H7 (cell line): ENCODE data around the gene PLA2G4E. TPM values are rescaled to one million over a fixed set of nuclear protein-coding genes. Genes with fewer than 3 reads are reported as not detected.

Experiments
- DNase-seq: peaks from one replicate; pipeline ENCODE4 v3.0.0; 2012
- H3K27me3 ChIP-seq: 2 replicates; pipeline ENCODE4 v1.6.0; 2011; ENCODE audit warnings: mild to moderate bottlenecking, low read length; ENCODE audit not compliant: control insufficient read depth, insufficient read depth
- H3K36me3 ChIP-seq: replicated peaks from 2 replicates; pipeline ENCODE4 v1.5.1; 2011; ENCODE audit warnings: low read length; ENCODE audit not compliant: control insufficient read depth, insufficient read depth
- H3K4me3 ChIP-seq: 2 replicates; pipeline ENCODE4 v1.5.1; 2011; ENCODE audit warnings: low read depth, mild to moderate bottlenecking, control low read depth, low read length, moderate library complexity; ENCODE audit not compliant: insufficient read depth
- total RNA-seq: library from RNA; depleted of rRNA; stranded (reverse); fragments of >200 nt; shearing (Covaris generic); gene quantifications from 2 replicates; pipeline ENCODE4 v1.2.3, GENCODE V29; 2014

The PLA2G4E gene
- total RNA-seq, 1 experiment from 2014 or later: not detected

- H3K4me3 ChIP-seq: no peak overlapping the region
- H3K27me3 ChIP-seq: no peaks in the 10 kb centered on the region
- DNase-seq: peak; percentile 83
- no peaks in the 10 kb centered on the region for H3K36me3 ChIP-seq
These were observed 39.0 kb upstream of the PLA2G4E start for GRCh38 chr15:42059661-42060476.

DNA sequence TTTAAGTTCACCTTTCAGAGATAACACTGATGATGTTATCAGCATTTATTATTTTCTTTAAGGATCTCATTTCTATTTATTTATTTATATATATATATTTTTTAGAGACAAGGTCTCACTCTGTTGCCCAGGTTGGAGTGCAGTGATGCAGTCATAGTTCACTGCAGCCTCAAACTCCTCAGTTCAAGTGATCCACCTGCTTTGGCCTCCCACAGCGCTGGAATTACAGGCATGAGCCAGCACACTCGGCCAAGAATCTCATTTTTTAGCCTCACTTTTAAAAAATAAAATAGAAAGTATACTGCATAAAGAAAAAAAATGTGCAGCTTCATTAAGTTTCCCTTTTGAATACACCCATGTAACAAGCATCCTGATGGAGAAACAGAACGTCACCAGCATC, 37.9 kb upstream of the PLA2G4E start:
- H3K36me3 ChIP-seq: no peaks in the 10 kb centered on the region
- H3K27me3 ChIP-seq: no peaks in the 10 kb centered on the region
- no peak for DNase-seq
- no peak overlapping the region for H3K4me3 ChIP-seq

DNA sequence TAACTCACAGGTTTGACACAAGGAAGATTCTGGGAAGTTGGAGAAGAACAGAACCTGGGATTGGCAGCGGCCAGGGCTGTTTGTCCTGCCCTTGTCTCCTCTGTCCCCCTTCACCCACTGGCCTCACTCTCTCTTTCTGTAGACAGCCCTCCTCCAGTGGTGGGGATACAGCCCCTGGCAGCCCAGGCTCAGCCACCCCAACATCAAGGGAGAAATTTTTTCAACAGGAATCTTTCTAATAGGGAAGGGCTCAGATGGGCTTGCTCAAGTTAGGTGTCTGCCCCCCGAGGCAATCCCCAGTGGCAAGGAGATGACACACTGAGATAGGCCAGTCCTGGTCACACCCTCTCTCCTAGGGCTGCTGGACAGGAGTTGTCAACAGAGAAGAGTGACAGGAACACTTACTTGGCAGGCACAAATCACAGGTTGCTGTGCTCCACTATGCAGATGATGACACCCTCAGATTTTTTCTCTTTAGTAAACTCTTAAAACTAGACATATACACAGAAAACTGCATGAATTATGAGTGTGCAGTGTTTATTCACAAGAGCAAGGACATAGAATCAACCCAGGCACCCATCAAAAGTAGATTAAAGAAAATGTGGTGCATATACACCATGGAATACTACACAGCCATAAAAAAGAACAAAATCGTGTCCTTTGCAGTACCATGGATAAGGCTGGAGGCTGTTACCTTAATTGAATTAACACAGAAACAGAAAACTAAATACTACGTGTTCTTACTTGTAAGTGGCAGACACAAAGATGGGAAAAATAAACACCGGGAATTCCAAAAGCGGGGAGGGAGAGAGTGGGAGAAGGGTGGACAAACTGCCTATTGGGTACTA, 37.2 kb upstream of the PLA2G4E start:
- no peak for DNase-seq
- no peak overlapping the region; the same call in 1 of the 2 replicates for H3K4me3 ChIP-seq
- H3K36me3 ChIP-seq: no peaks in the 10 kb centered on the region
- H3K27me3 ChIP-seq: no peaks in the 10 kb centered on the region

DNA sequence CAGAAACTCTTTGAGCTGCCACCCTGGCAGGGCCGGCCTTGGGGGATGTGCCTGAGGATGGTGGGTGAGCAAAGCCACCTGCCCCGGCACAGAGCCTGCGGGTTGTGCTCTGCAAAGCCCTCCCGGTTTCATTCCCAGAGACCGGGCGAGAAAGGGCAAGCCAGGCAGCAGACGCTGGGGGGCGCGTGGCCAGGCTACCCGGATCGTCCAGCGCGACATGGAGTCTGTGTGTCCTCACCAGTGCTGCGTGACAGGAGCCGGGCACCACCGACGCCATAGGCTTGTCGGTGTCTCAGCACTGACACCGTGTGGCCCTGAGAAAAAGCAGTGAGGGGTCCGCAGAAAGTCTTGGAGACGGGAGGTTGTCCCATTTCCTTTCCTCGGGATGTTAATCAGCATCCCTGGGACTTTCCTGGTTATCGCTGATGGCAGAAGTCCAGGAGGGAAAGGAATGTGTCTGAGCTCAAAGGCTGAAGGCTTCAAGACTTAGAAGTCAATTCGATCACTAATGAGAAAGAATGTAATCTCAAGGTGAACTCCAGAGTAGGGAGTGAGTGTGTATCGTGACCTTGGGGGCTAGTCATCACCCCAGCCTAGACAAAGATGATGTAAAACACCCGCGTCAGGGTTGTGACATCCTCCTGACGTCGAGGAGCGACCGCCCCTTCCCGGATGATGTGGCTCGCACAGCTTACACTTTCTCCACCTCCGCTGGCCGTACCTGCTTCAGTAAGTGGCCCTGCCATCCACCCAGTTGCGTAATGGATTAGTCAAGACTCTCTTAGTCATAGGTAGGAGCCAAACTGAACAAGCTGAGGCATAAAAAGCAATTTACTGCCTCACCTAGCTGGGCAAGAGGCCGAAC, 36.3 kb upstream of the PLA2G4E start:
- H3K27me3 ChIP-seq: no peaks in the 10 kb centered on the region
- no peaks in the 10 kb centered on the region for H3K36me3 ChIP-seq
- peak overlapping the region; percentile 14; the same call in 1 of the 2 replicates for H3K4me3 ChIP-seq
- DNase-seq: peak; percentile 92

DNA sequence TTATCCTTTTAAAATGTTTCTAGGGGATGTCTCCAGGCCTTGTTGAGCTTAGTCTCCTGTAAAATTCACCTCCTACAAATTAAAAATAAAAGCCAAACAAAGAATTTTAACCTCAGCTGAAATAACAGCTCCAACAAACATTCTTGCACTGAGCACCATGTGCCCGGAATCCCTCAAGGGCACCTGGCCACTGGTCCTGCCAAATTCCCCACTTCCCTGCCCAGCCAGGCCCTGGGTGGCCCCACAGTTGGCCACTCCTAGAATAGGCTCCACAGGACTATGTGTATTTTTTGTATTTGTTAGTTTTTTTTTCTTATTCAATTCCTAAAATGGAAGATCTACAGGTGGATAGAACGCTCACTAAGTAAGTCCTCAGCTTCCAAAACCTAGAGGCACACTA, 33.1 kb upstream of the PLA2G4E start:
- H3K4me3 ChIP-seq: no peak overlapping the region
- no peaks in the 10 kb centered on the region for H3K27me3 ChIP-seq

GRCh38 chr15:42053010-42053409, 32.2 kb upstream of the PLA2G4E start:
- no peak for DNase-seq

More for the DNA sequence above, 33.1 kb upstream of the PLA2G4E start:
- DNase-seq: no peak
- H3K36me3 ChIP-seq: no peaks in the 10 kb centered on the region

DNA sequence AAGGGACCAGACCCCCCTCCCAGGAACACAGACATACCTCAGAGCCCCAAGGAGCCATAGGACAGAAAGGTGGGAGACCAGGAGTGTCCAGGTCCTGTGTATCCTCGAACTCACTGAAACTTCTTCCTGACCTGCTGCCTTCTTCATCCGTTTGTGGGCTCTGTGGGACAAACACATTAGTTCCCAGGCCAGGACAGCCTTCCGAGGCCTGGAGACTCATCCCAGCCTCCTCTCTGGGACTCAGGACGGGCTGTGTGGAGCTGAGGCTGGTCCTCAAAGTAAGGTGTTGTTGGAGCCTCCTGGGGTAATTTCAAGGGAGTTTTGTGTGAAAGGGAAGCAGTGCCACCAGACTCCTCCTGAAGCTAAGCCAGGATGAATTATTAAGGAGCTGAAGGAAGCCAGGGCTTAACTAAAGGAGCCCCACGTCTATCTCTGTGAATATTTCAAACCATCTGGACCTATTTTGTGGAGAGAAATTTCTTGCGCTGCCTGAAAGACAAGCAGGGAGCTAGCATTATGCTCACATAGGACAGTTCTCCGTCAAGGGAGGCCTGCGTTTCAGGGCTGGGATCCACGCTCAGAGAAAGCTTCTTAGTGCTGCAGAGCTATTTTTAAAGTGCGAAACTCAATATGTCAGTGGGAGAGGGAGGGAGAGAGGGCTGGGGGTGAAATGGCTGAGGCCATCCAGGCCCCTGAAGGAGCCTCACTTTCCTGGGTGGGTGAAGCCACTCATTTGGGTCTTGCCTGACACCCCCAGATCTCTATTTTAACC, 29.8 kb upstream of the PLA2G4E start:
- no peak for DNase-seq
- Histone ChIP-seq H3K36me3 (no peaks in the 10 kb centered on the region), H3K27me3 (no peaks in the 10 kb centered on the region), H3K4me3 (no peak overlapping the region)

More at GRCh38 chr15:42053010-42053409, 32.2 kb upstream of the PLA2G4E start:
- no peaks in the 10 kb centered on the region for H3K36me3 ChIP-seq
- no peak overlapping the region for H3K4me3 ChIP-seq
- no peaks in the 10 kb centered on the region for H3K27me3 ChIP-seq

GRCh38 chr15:42048821-42049200, 28.0 kb upstream of the PLA2G4E start:
- no peaks in the 10 kb centered on the region for H3K27me3 ChIP-seq
- H3K36me3 ChIP-seq: no peaks in the 10 kb centered on the region
- H3K4me3 ChIP-seq: no peak overlapping the region
- peak; percentile 59 for DNase-seq

- Histone ChIP-seq H3K4me3 (no peak overlapping the region), H3K27me3 (no peaks in the 10 kb centered on the region), H3K36me3 (no peaks in the 10 kb centered on the region)
- DNase-seq: no peak
These were observed 27.4 kb upstream of the PLA2G4E start for GRCh38 chr15:42048080-42048820.

DNA sequence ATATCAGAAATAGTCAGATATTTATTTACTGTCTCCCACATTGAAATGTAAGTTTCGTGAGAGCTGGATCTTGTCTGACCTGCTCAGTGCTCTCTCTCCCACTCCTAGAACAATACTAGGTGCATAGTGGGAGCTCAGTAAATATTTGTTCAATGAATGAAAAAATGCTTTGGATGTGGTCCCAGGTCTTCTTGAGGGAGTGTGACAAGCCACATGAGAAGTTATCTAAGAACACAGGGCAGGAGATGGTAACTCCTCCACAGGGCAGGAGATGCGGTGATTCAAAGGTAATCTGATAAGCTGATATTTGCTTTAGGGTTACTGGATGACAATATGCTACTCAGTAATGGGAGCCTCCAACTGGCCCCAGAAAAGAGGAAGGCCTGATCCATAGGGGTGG, 25.8 kb upstream of the PLA2G4E start:
- H3K4me3 ChIP-seq: no peak overlapping the region
- H3K27me3 ChIP-seq: no peaks in the 10 kb centered on the region
- no peaks in the 10 kb centered on the region for H3K36me3 ChIP-seq
- no peak for DNase-seq

GRCh38 chr15:42045211-42045615, 24.4 kb upstream of the PLA2G4E start:
- DNase-seq: no peak
- H3K4me3 ChIP-seq: no peak overlapping the region
- H3K27me3 ChIP-seq: no peaks in the 10 kb centered on the region
- H3K36me3 ChIP-seq: no peaks in the 10 kb centered on the region

DNA sequence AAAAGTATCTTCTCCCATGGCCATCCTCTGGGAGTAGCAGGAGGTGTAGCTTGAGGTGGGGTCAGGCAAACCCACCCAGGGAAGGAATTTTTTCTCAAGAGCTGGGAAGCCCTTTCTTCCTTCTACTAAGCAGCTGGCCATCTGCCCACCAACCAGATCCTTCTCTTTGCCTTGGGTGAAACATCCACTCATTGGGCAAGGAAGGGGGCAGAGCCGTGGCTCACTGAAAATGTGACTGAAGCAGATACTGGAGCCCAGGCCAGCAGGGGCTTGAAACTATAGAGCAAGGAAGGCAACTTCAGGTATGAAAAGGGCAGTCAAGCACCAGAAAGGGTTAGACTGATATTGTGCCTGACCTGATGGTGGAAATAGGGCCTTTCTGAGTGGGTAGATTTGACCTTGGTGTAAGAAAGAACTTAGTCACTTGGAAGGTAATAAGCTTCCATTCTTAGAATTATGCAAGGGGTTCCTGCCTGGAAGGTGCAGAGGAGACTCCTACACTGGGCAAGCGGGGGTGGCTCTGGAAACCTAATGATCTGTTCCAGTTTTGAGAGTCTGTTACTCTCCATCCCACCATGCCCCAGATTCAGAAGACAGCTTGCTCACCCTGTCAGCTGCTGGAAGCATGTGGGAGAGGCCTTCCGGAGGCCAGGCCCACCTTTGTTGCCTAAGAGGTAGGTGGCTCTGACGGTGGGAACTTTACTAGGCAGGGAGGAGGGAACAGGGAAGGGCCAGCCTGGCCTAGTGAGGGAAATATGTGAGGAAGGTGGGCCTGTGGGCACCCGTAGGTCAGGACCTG, 22.0 kb upstream of the PLA2G4E start:
- DNase-seq: no peak
- H3K4me3 ChIP-seq: no peak overlapping the region
- H3K27me3 ChIP-seq: no peaks in the 10 kb centered on the region
- no peaks in the 10 kb centered on the region for H3K36me3 ChIP-seq

DNA sequence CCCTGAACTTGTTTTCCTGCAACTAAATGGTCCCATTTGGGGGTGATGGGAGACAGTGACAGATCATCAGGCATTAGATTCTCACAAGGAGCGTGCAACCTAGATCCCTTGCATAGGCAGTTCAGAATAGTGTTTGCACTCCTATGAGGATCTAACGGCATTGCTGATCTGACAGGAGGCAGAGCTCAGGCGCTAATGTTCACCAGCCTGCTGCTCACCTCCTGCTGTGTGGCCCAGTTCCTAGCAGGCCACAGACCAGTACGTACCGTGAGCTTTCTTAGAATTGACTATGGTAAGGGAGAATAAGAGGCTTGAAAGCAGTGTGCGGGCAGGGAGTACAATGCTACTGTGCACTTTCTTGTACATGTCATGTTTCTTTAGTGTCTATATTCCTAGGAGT, 17.6 kb upstream of the PLA2G4E start:
- Histone ChIP-seq H3K27me3 (no peaks in the 10 kb centered on the region), H3K36me3 (no peaks in the 10 kb centered on the region), H3K4me3 (no peak overlapping the region)
- DNase-seq: no peak
